H1 (cell line): ENCODE measurements around the gene ZNF462. TPM values are rescaled to one million over a fixed set of nuclear protein-coding genes. Genes with fewer than 3 reads are reported as not detected.

Experiments used
- CTCF ChIA-PET: fragments of 300-600 bp; sonication (Branson Sonifier 250); formaldehyde crosslinking; loops from one replicate; lab custom pipeline; 2021; ENCODE audit not compliant: partially characterized antibody; lab: Charles Lee
- POLR2A ChIA-PET: fragments of 300-600 bp; sonication (Branson Sonifier 250); formaldehyde crosslinking; loops from one replicate; lab custom pipeline; 2021; ENCODE audit warnings: inconsistent platforms; ENCODE audit not compliant: partially characterized antibody; lab: Charles Lee
- DNase-seq, 2 experiments: peaks; one replicate each; pipeline versions ENCODE4 v3.0.0 to v3.0.0-alpha.2; 2010 to 2022; ENCODE audit warnings: low spot score in 2 of 2, low read depth in 1 of 2, mixed read lengths in 1 of 2
- FAIRE-seq: peaks from 2 replicates; lab custom pipeline; 2011; peaks lifted over from hg19 to GRCh38; lab: Jason Lieb, UNC
- H2AFZ ChIP-seq: 2 replicates; pipeline ENCODE4 v1.8.1; 2012; ENCODE audit warnings: low read length, inconsistent platforms
- H2AK5ac ChIP-seq: 2 replicates; pipeline ENCODE4 v1.6.1; 2013; ENCODE audit warnings: low read depth, low read length
- H2BK120ac ChIP-seq: replicated peaks from 2 replicates; pipeline ENCODE3; 2013; ENCODE audit warnings: low read depth, low read length, inconsistent platforms
- H2BK12ac ChIP-seq: 2 replicates; pipeline ENCODE4 v1.6.1; 2013; ENCODE audit warnings: low read depth, low read length
- H2BK15ac ChIP-seq: 2 replicates; pipeline ENCODE4 v1.6.1; 2013; ENCODE audit warnings: low read length
- H2BK20ac ChIP-seq: 2 replicates; pipeline ENCODE4 v1.6.1; 2013; ENCODE audit warnings: low read length
- H2BK5ac ChIP-seq: 2 replicates; pipeline ENCODE4 v1.6.1; 2013; ENCODE audit warnings: low read depth, low read length
- H3K14ac ChIP-seq: 2 replicates; pipeline ENCODE4 v1.6.1; 2013; ENCODE audit warnings: inconsistent platforms; ENCODE audit not compliant: insufficient read length
- H3K18ac ChIP-seq: 2 replicates; pipeline ENCODE4 v1.6.1; 2013; ENCODE audit warnings: low read length; ENCODE audit errors: extremely low read depth
- H3K23ac ChIP-seq: 2 replicates; pipeline ENCODE4 v1.6.1; 2013; ENCODE audit warnings: inconsistent platforms; ENCODE audit not compliant: insufficient read length
- H3K23me2 ChIP-seq: 2 replicates; pipeline ENCODE4 v1.6.1; 2013; ENCODE audit warnings: low read depth, low read length
- H3K27ac ChIP-seq: 2 replicates; pipeline ENCODE4 v1.6.1; 2011; ENCODE audit warnings: low read depth, low read length, inconsistent platforms
- H3K27me3 ChIP-seq, 4 experiments: replicated peaks in 1 of 4; 1 replicate in 1 of 4; 2 replicates in 3 of 4; pipeline versions ENCODE4 v1.6.1 to v1.8.1; 2011 to 2013; ENCODE audit warnings: low read length in 3 of 4, mild to moderate bottlenecking in 3 of 4, inconsistent platforms in 2 of 4, mixed read lengths in 2 of 4, moderate library complexity in 1 of 4; ENCODE audit not compliant: control insufficient read depth in 3 of 4, insufficient read depth in 3 of 4; ENCODE audit errors: extremely low read depth in 1 of 4
- H3K36me3 ChIP-seq, 4 experiments: 2 replicates each; pipeline versions ENCODE4 v1.6.1 to v1.8.1; 2011 to 2013; ENCODE audit warnings: mild to moderate bottlenecking in 4 of 4, low read length in 3 of 4, moderate library complexity in 2 of 4, control low read depth in 1 of 4, inconsistent platforms in 1 of 4; ENCODE audit not compliant: insufficient read depth in 4 of 4, control insufficient read depth in 2 of 4
- H3K4ac ChIP-seq: replicated peaks from 2 replicates; pipeline ENCODE3; 2013; ENCODE audit warnings: low read length, low read depth, mixed read lengths, inconsistent platforms; ENCODE audit not compliant: insufficient read length
- H3K4me1 ChIP-seq, 4 experiments: replicated peaks in 1 of 4; 1 replicate in 1 of 4; 2 replicates in 3 of 4; pipeline versions ENCODE4 v1.6.1 to v1.8.1; 2011 to 2013; ENCODE audit warnings: low read length in 3 of 4, inconsistent platforms in 2 of 4, mixed read lengths in 1 of 4; ENCODE audit not compliant: insufficient read depth in 4 of 4, control insufficient read depth in 3 of 4
- H3K4me2 ChIP-seq, 2 experiments: 2 replicates each; pipeline versions ENCODE4 v1.6.1 to v1.8.1; 2011 to 2013; ENCODE audit warnings: low read depth in 2 of 2, low read length in 2 of 2, control low read depth in 1 of 2, inconsistent platforms in 1 of 2, mild to moderate bottlenecking in 1 of 2; ENCODE audit not compliant: insufficient read depth in 1 of 2
- H3K4me3 ChIP-seq, 4 experiments: fragments of 200-600, 300-600 bp in 1 of 4; sonication (generic), shearing (Covaris generic), sonication (Bioruptor Twin) in 1 of 4; 2 replicates each; pipeline versions ENCODE4 v1.5.1 to v1.8.1; 2011 to 2016; ENCODE audit warnings: low read length in 4 of 4, low read depth in 3 of 4, control low read depth in 2 of 4, inconsistent platforms in 2 of 4, mild to moderate bottlenecking in 2 of 4, mixed read lengths in 1 of 4, moderate library complexity in 1 of 4; ENCODE audit not compliant: insufficient read depth in 2 of 4; ENCODE audit errors: extremely low read depth in 1 of 4
- H3K56ac ChIP-seq: replicated peaks from 2 replicates; pipeline ENCODE3; 2013; ENCODE audit warnings: low read depth, mild to moderate bottlenecking, mixed read lengths, low read length, inconsistent platforms; ENCODE audit not compliant: insufficient read length
- H3K79me1 ChIP-seq: 2 replicates; pipeline ENCODE4 v1.6.1; 2013; ENCODE audit warnings: low read depth, low read length, control low read depth
- H3K79me2 ChIP-seq, 2 experiments: 2 replicates each; pipeline versions ENCODE4 v1.6.1 to v1.8.1; 2012 to 2013; ENCODE audit warnings: low read length in 2 of 2, mild to moderate bottlenecking in 2 of 2, inconsistent platforms in 1 of 2; ENCODE audit not compliant: insufficient read depth in 2 of 2, control insufficient read depth in 1 of 2
- H3K9ac ChIP-seq, 4 experiments: replicated peaks in 1 of 4; 1 replicate in 1 of 4; 2 replicates in 3 of 4; pipeline versions ENCODE4 v1.6.1 to v1.8.1; 2011 to 2013; ENCODE audit warnings: low read depth in 3 of 4, low read length in 3 of 4, control low read depth in 2 of 4, mild to moderate bottlenecking in 2 of 4, moderate library complexity in 2 of 4, inconsistent platforms in 1 of 4; ENCODE audit errors: extremely low read depth in 1 of 4
- H3K9me3 ChIP-seq, 2 experiments: 2 replicates each; pipeline versions ENCODE4 v1.6.1 to v1.8.1; 2012 to 2013; ENCODE audit warnings: mild to moderate bottlenecking in 2 of 2, moderate library complexity in 2 of 2, control low read depth in 1 of 2, inconsistent platforms in 1 of 2, low read depth in 1 of 2, low read length in 1 of 2, mixed read lengths in 1 of 2; ENCODE audit not compliant: insufficient read depth in 2 of 2
- H4K20me1 ChIP-seq, 2 experiments: replicated peaks in 1 of 2; 2 replicates each; pipeline versions ENCODE3 to v1.8.1; 2011 to 2013; ENCODE audit warnings: inconsistent platforms in 2 of 2, low read length in 2 of 2, mild to moderate bottlenecking in 1 of 2; ENCODE audit not compliant: insufficient read depth in 2 of 2, control insufficient read depth in 1 of 2
- H4K5ac ChIP-seq: 2 replicates; pipeline ENCODE4 v1.6.1; 2013; ENCODE audit warnings: low read length, low read depth, mixed read lengths, inconsistent platforms; ENCODE audit not compliant: insufficient read length
- H4K8ac ChIP-seq: 2 replicates; pipeline ENCODE4 v1.8.0; 2013; ENCODE audit warnings: mild to moderate bottlenecking, moderate library complexity, low read length, inconsistent platforms; ENCODE audit not compliant: insufficient read depth; ENCODE audit errors: extremely low read depth
- H4K91ac ChIP-seq: replicated peaks from 2 replicates; pipeline ENCODE3; 2013; ENCODE audit warnings: low read length, mixed read lengths, inconsistent platforms; ENCODE audit not compliant: insufficient read length
- BACH1 ChIP-seq: IDR thresholded peaks from 2 replicates; pipeline ENCODE4 v1.6.1; 2012; ENCODE audit warnings: low read length, improper control_type of control experiment
- CTBP2 ChIP-seq: IDR thresholded peaks from 2 replicates; pipeline ENCODE4 v1.7.0; 2011; ENCODE audit warnings: borderline replicate concordance, mild to moderate bottlenecking, moderate library complexity, mixed read lengths, low read length; ENCODE audit not compliant: insufficient read depth, insufficient read length
- EP300 ChIP-seq, 2 experiments: IDR thresholded peaks; 1 replicate in 1 of 2; 2 replicates in 1 of 2; pipeline ENCODE4 v1.6.1; 2011 to 2012; ENCODE audit warnings: low read depth in 2 of 2, low read length in 2 of 2, mild to moderate bottlenecking in 2 of 2, borderline replicate concordance in 1 of 2, inconsistent platforms in 1 of 2, moderate library complexity in 1 of 2
- JUN ChIP-seq: IDR thresholded peaks from 2 replicates; pipeline ENCODE4 v1.6.1; 2011; ENCODE audit warnings: low read depth, mild to moderate bottlenecking, improper control_type of control experiment, low read length
- KDM1A ChIP-seq: fragments of 200-600, 300-600 bp; sonication (generic); IDR thresholded peaks from 2 replicates; pipeline ENCODE4 v1.7.1; 2016; ENCODE audit warnings: mild to moderate bottlenecking, low read length, borderline replicate concordance
- MAX ChIP-seq: IDR thresholded peaks from 2 replicates; pipeline ENCODE4 v1.6.1; 2012; ENCODE audit warnings: inconsistent platforms
- PHF8 ChIP-seq: fragments of 200-600 bp; sonication (generic); conservative IDR thresholded peaks from 2 replicates; pipeline ENCODE4 v1.7.1; 2012; ENCODE audit warnings: low read depth, mild to moderate bottlenecking, inconsistent platforms, low read length, moderate library complexity
- POU5F1 ChIP-seq: IDR thresholded peaks from 2 replicates; pipeline ENCODE4 v1.6.1; 2011; ENCODE audit warnings: low read depth, mild to moderate bottlenecking, low read length, moderate library complexity
- SIRT6 ChIP-seq: IDR thresholded peaks from one replicate; pipeline ENCODE4 v1.7.1; 2012; ENCODE audit warnings: low read length, inconsistent platforms
- TBP ChIP-seq: IDR thresholded peaks from 2 replicates; pipeline ENCODE4 v1.6.1; 2011; ENCODE audit warnings: low read depth, low read length, improper control_type of control experiment
- YY1 ChIP-seq: IDR thresholded peaks from 2 replicates; pipeline ENCODE4 v1.6.1; 2011; ENCODE audit warnings: low read depth, mild to moderate bottlenecking, low read length
- ZNF274 ChIP-seq: IDR thresholded peaks from 2 replicates; pipeline ENCODE4 v1.7.0; 2012; ENCODE audit warnings: low read length, borderline replicate concordance; ENCODE audit errors: extremely low read depth
- WGBS, 2 experiments: shearing (Covaris generic) in 1 of 2; methylation state at CpG; one replicate each; pipeline versions ENCODE4 v1.1.6 to v1.1.7; 2013 to 2015; ENCODE audit warnings: low lambda C conversion rate in 2 of 2, mixed read lengths in 2 of 2, inconsistent platforms in 1 of 2, low coverage in 1 of 2, missing lambda C conversion rate in 1 of 2; ENCODE audit not compliant: insufficient replicate concordance in 2 of 2, insufficient coverage in 1 of 2, insufficient read length in 1 of 2; ENCODE audit errors: extremely low coverage in 1 of 2, missing lambda C conversion rate in 1 of 2; 5-methylcytosine and 5-hydroxymethylcytosine counted together
- polyA plus RNA-seq, 7 experiments: library from polyadenylated mRNA; depleted of rRNA in 3 of 7; stranded (reverse) in 5 of 7; unstranded in 2 of 7; fragments of >200 nt in 5 of 7; fragments of 200-250 nt in 2 of 7; gene quantifications; 1 replicate in 5 of 7; 2 replicates in 1 of 7; 4 replicates in 1 of 7; pipeline versions ENCODE4 v1.2.1 to v1.2.3, GENCODE V29; 2011 to 2013; ENCODE audit warnings: missing spikeins in 2 of 7, mixed read lengths in 2 of 7
- total RNA-seq: library from RNA; stranded (reverse); fragmentation: NEBNext Ultra II Directional; extraction: Animal tissue kit (Norgen Biotek cat#: 25700); gene quantifications from 2 replicates; pipeline ENCODE4 v1.2.1, GENCODE V29; 2021

ZNF462 gene
- total and polyA plus RNA-seq, 2 of the 8 experiments (the other 6 are each of a cell fraction or from before 2014, with no cell fraction given) = 30.0 to 163 TPM

GRCh38 chr9:107034831-107035230 is 171.9 kb downstream of the ZNF462 start:
- Histone ChIP-seq H3K4ac (no peak overlapping the region), H2BK12ac (no peak overlapping the region), H3K23ac (no peak overlapping the region), H2BK15ac (no peak overlapping the region), H3K27me3 (no peaks in the 10 kb centered on the region), H2BK20ac (no peak overlapping the region), H4K8ac (no peak overlapping the region), H3K4me3 (no peak overlapping the region), H3K4me1 (no peaks in the 10 kb centered on the region), H3K18ac (no peak overlapping the region), H3K9me3 (no peaks in the 10 kb centered on the region), H2BK120ac (no peak overlapping the region), H3K14ac (no peak overlapping the region), H3K9ac (no peak overlapping the region), H3K79me2 (no peaks in the 10 kb centered on the region), H2AK5ac (no peak overlapping the region), H3K56ac (no peak overlapping the region), H2AFZ (no peak overlapping the region), H3K23me2 (peaks cover 3% of the 10 kb centered on the region; the same call in 1 of the 2 replicates), H4K5ac (no peak overlapping the region), H3K36me3 (no peaks in the 10 kb centered on the region), H4K20me1 (no peaks in the 10 kb centered on the region), H3K4me2 (no peak overlapping the region), H3K79me1 (no peaks in the 10 kb centered on the region), H2BK5ac (no peak overlapping the region), H3K27ac (no peak overlapping the region), H4K91ac (no peak overlapping the region)
- DNase-seq (no peak), FAIRE-seq (no peak)
- ChIA-PET CTCF (no interaction called here), POLR2A (no interaction called here)
- 84% methylated on average over 5 of the region's 5 CpGs; no CpG with 5 or more reads in 1 of the 2 experiments for WGBS, 2 experiments
- TF ChIP-seq POU5F1 (no peak), PHF8 (no peak), SIRT6 (no peak), TBP (no peak), YY1 (no peak), ZNF274 (no peak), MAX (no peak), CTBP2 (no peak), EP300 (IDR thresholded peaks at IDR 0.05; ENCODE audit: borderline replicate concordance in 1 of 2, low read depth in 2 of 2, low read length in 2 of 2) (no peak), BACH1 (no peak), JUN (no peak), KDM1A (no peak)
